Esophagus mucosa (tissue), 1 donor: Measurements from ENCODE around the gene SERPINA4. TPM values are rescaled to one million over a fixed set of nuclear protein-coding genes. Genes with fewer than 3 reads are reported as not detected.

Source experiments
- ATAC-seq: fragments of 200-7000 bp; cut with Tn5 transposase; one replicate; pipeline ENCODE4 v1.9.1; 2020
- total RNA-seq: library from RNA; stranded (reverse); gene quantifications from one replicate; pipeline ENCODE4 v1.2.4, GENCODE V29; 2023
- donor health status: DM: yes; HTN: yes; CAD: no.

SERPINA4 gene
- total RNA-seq, 1 donor from 2014 or later, result not detected

DNA sequence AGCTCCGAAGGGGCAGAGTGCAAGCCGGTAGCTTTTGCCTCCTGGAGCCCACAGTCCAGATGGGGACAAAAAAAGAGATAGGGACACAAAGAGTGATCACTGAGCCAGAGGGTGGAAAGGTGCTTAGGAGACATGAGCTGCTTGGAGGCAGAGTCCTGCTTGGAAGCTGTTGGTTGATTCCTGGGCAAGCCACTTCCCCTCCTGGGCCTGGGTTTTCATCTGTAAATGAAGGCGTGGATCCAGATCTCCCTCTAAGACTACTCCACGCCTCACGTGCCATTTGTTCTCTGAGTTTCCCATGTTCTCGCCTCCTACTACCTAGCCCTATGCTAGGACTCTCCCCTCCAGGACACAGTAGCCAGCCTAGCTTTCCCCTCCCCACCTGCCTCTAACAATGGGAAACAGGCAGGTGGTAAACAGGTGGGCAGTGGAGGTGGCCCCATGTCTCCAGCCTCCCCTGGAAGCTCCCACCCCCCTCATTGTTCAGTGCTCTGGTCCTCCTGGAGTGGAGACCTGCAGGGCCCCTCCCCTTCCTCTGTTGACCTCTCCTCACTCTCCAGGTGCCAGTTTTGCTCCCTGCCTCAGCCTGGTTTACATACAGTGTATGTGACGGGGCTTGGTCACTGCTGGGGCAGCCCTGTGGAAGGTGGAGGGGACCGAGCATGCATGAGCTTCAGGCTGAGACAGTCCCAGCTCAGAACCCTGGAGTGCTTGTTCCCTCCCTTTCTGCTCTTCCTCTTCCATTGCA lies 54.8 kb downstream of the SERPINA4 start:
- no peak for ATAC-seq

DNA sequence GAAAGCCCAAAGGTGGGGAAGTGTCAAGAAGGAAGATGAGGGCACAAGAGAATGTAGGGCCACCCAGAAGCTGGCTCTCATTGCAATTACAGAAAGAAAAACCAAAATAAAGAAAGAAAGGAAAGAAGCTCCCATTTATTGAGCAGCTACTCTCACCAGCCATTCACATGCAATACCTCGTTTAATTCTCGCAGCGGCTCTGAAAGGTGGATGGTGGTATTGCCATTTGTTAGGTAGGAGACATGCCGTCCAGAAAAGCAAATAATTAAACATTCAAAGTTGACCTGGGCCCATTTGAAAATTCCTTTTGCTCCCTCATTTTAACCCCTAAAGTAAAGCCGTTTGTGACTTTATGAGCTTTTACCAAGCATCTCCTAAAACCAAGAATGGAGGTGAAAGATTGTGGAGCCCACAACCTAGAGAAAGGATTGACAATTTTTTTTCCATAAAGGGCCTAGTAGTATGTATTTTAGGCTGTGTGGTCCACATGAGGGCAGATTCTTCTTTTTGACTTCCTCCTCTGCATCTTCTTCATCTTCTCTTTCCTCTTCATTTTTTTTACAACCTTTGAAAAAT lies 56.2 kb downstream of the SERPINA4 start:
- no peak for ATAC-seq

DNA sequence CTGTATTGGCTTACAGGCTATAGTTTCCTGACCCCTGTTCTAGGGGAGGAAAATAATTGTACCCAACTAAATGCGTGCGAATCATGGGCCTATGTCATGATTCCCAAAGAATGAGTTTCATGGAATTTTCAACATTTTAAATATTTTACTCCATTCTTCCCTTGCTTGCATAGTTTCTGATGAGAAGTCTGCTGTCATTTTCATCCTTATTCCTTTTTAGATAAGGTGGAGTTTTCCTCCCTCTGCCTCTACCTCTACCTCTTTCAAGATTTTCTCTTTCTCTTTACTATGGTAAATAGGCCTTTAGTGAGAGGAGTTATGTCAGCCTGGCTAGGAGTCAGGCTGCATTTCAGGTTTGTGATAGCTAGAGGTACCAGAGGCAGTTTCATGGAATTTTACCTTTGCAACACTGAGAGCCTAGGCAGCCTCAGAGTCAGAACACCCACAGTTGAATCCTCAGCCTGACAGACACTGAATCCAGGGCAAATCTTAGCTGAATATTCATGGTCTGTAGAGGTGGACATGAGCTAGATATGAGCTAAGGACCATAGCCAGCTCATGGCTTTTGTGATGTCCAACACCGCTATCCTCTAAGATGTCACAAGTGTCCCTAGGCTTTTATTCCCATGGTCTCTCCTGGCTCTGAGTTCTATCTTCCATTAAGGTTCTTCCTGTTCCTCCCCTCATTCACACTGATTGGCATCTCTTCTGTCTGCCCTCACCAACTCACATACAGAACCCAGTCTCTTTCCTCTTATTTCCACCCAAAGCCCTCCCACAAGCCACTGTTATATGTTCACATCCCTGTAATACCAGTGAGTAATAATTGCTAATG lies 57.0 kb downstream of the SERPINA4 start:
- ATAC-seq, result no peak

GRCh38 chr14:94619297-94619696 lies 58.1 kb downstream of the SERPINA4 start:
- no peak for ATAC-seq

Other genes with a start within 250 kb of the SERPINA4 start
- gene SERPINA6, start 238.1 kb upstream of the SERPINA4 start, total RNA-seq, result not detected
- gene SERPINA2, start 194.7 kb upstream of the SERPINA4 start, total RNA-seq, result not detected
- gene SERPINA1, start 172.8 kb upstream of the SERPINA4 start, total RNA-seq, result 4.3 TPM
- gene SERPINA11, start 108.6 kb upstream of the SERPINA4 start, total RNA-seq, result 0.40 TPM
- 0.12 TPM for gene SERPINA9, start 85.2 kb upstream of the SERPINA4 start, total RNA-seq
- not detected for gene SERPINA12, start 52.0 kb upstream of the SERPINA4 start, total RNA-seq
- gene SERPINA5, start 20.0 kb downstream of the SERPINA4 start, total RNA-seq, result 0.28 TPM
- 22.9 TPM for gene SERPINA3, start 50.9 kb downstream of the SERPINA4 start, total RNA-seq
- gene GSC, start 208.7 kb downstream of the SERPINA4 start, total RNA-seq, result 0.32 TPM